Neural progenitor cell (in vitro differentiated cells): ENCODE data around the gene ZNF221. TPM values are rescaled to one million over a fixed set of nuclear protein-coding genes. Genes with fewer than 3 reads are reported as not detected.

Experiments
- DNase-seq: peaks from one replicate; pipeline ENCODE4 v3.0.0-alpha.2; 2016; ENCODE audit warnings: low spot score
- H2AFZ ChIP-seq: fragments of 200-600 bp; sonication (generic); replicated peaks from 2 replicates; pipeline ENCODE4 v1.6.1; 2016; ENCODE audit warnings: antibody characterized with exemption
- H3F3A ChIP-seq: fragments of 200-600 bp; sonication (generic); 2 replicates; pipeline ENCODE4 v1.6.1; 2016; ENCODE audit warnings: antibody characterized with exemption, low read depth
- H3K27ac ChIP-seq: fragments of 200-600 bp; sonication (generic); 2 replicates; pipeline ENCODE4 v1.5.1; 2016; ENCODE audit warnings: mild to moderate bottlenecking
- H3K27me3 ChIP-seq: fragments of 200-600 bp; sonication (generic); 2 replicates; pipeline ENCODE4 v1.6.1; 2016; ENCODE audit warnings: mild to moderate bottlenecking, moderate library complexity
- H3K36me3 ChIP-seq: fragments of 200-600 bp; sonication (generic); 2 replicates; pipeline ENCODE4 v1.5.1; 2016
- H3K4me1 ChIP-seq: fragments of 200-600 bp; sonication (generic); 2 replicates; pipeline ENCODE4 v1.6.1; 2016; ENCODE audit warnings: mixed run types
- H3K4me2 ChIP-seq: fragments of 200-600 bp; sonication (generic); 2 replicates; pipeline ENCODE4 v1.6.1; 2016
- H3K4me3 ChIP-seq: fragments of 200-600 bp; sonication (generic); 2 replicates; pipeline ENCODE4 v1.5.1; 2016
- H3K79me2 ChIP-seq: fragments of 200-600 bp; sonication (generic); 2 replicates; pipeline ENCODE4 v1.6.1; 2016; ENCODE audit warnings: low read depth
- H3K9ac ChIP-seq: fragments of 200-600 bp; sonication (generic); 2 replicates; pipeline ENCODE4 v1.6.1; 2016
- H3K9me3 ChIP-seq: fragments of 200-600 bp; sonication (generic); 2 replicates; pipeline ENCODE4 v1.5.1; 2016; ENCODE audit warnings: low read depth
- H4K20me1 ChIP-seq: fragments of 200-600 bp; sonication (generic); 2 replicates; pipeline ENCODE4 v1.6.1; 2016; ENCODE audit warnings: low read depth
- H3K27ac Mint-ChIP-seq: 3 replicates; pipeline ENCODE4 v1.8.0; 2021; ENCODE audit warnings: mixed read lengths
- H3K27me3 Mint-ChIP-seq: 2 replicates; pipeline ENCODE4 v1.8.0; 2022; ENCODE audit warnings: low read depth, mild to moderate bottlenecking, inconsistent platforms, moderate library complexity, mixed read lengths; ENCODE audit not compliant: insufficient read depth
- H3K36me3 Mint-ChIP-seq: 3 replicates; pipeline ENCODE4 v1.8.0; 2021; ENCODE audit warnings: mixed read lengths
- H3K4me1 Mint-ChIP-seq: 3 replicates; pipeline ENCODE4 v1.8.0; 2021; ENCODE audit warnings: mixed read lengths
- H3K4me3 Mint-ChIP-seq: 3 replicates; pipeline ENCODE4 v1.8.0; 2021; ENCODE audit warnings: mild to moderate bottlenecking, moderate library complexity, mixed read lengths
- H3K9me3 Mint-ChIP-seq: 3 replicates; pipeline ENCODE4 v1.8.0; 2020; ENCODE audit warnings: mixed read lengths
- EZH2 ChIP-seq: fragments of 200-600 bp; sonication (generic); IDR thresholded peaks from 2 replicates; pipeline ENCODE4 v1.6.1; 2017; ENCODE audit warnings: antibody characterized with exemption, mild to moderate bottlenecking, moderate library complexity
- EZH2phosphoT487 ChIP-seq: fragments of 200-600 bp; sonication (generic); IDR thresholded peaks from 2 replicates; pipeline ENCODE4 v1.6.1; 2017; ENCODE audit warnings: antibody characterized with exemption
- total RNA-seq: library from RNA; depleted of rRNA; stranded (reverse); fragments of >200 nt; gene quantifications from 2 replicates; pipeline ENCODE4 v1.2.3, GENCODE V29; 2015; ENCODE audit warnings: low replicate concordance
- TF ChIP-seq, protein P1 (sequence below): fragments of 200-600 bp; sonication (generic); IDR thresholded peaks from 2 replicates; pipeline ENCODE4 v1.5.1; 2017; ENCODE audit warnings: antibody characterized with exemption, mild to moderate bottlenecking

Gene ZNF221
- total RNA-seq, 1 donor from 2014 or later = 12.2 TPM

DNA sequence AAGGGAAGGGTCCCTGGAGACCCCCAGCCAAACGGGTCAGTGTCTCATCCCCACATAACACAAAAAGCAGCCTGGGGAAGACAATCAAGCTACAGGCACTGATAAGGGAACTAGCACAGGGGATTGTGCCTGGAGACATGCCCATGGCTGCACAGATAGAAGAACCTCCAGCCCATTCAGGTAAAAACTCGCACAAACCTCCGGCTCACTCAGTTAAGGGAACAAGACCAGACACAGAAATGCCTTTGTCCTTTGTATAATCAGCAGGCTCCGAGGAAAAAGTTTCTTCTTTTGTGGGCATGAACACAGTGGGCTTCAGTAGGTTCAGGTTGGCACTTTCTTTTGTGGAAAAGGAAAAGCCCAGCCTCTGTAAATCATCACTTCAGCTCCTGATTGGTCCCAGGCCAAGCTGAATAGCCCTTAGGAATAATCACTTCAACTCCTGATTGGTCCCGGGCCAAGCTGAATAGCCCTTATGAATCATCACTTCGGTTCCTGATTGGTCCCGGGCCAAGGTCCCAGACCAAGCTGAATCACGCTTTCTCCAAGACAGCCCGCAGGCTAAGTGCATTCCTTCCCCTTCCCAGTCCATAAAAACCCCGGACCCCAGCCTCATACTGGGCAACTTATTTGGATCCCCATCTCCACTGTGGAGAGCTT is 46.7 kb downstream of the ZNF221 start:
- peaks cover 17% of the 10 kb centered on the region for H3K36me3 Mint-ChIP-seq
- H3K27me3 Mint-ChIP-seq = peaks cover 2% of the 10 kb centered on the region
- H3K4me3 Mint-ChIP-seq = no peak overlapping the region
- DNase-seq = no peak
- no peaks in the 10 kb centered on the region for H3F3A ChIP-seq
- H3K27ac Mint-ChIP-seq = no peak overlapping the region
- no peak overlapping the region for H2AFZ ChIP-seq
- H3K4me3 ChIP-seq = no peak overlapping the region
- H4K20me1 ChIP-seq = no peaks in the 10 kb centered on the region
- H3K9ac ChIP-seq = no peak overlapping the region
- no peaks in the 10 kb centered on the region for H3K9me3 ChIP-seq
- H3K4me1 Mint-ChIP-seq = peaks cover 7% of the 10 kb centered on the region
- H3K9me3 Mint-ChIP-seq = peaks cover 3% of the 10 kb centered on the region
- peaks cover 4% of the 10 kb centered on the region for H3K36me3 ChIP-seq
- no peak overlapping the region for H3K27ac ChIP-seq
- no peak for TF ChIP-seq EZH2
- TF ChIP-seq, protein P1, sequence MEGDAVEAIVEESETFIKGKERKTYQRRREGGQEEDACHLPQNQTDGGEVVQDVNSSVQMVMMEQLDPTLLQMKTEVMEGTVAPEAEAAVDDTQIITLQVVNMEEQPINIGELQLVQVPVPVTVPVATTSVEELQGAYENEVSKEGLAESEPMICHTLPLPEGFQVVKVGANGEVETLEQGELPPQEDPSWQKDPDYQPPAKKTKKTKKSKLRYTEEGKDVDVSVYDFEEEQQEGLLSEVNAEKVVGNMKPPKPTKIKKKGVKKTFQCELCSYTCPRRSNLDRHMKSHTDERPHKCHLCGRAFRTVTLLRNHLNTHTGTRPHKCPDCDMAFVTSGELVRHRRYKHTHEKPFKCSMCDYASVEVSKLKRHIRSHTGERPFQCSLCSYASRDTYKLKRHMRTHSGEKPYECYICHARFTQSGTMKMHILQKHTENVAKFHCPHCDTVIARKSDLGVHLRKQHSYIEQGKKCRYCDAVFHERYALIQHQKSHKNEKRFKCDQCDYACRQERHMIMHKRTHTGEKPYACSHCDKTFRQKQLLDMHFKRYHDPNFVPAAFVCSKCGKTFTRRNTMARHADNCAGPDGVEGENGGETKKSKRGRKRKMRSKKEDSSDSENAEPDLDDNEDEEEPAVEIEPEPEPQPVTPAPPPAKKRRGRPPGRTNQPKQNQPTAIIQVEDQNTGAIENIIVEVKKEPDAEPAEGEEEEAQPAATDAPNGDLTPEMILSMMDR = no peak
- no peak for TF ChIP-seq EZH2phosphoT487
- H3K27me3 ChIP-seq = no peaks in the 10 kb centered on the region
- no peaks in the 10 kb centered on the region for H3K79me2 ChIP-seq
- no peaks in the 10 kb centered on the region for H3K4me1 ChIP-seq
- no peak overlapping the region for H3K4me2 ChIP-seq

DNA sequence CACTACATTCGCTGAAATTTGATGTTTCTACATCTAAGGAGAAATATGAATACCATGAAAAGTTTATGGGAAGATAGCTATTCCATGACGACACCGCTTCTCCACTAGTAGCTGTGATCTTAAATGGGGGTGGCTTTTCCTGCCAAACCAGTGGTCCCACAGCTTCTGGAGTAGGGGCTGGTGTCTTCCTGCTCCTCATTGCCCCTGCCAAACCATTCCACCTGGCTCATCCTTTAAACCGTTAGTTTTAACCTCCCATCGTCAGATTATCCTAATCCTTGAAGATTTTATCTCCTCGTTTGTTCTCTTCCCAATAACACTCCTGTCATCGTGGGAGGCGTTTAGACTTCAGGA is 51.2 kb downstream of the ZNF221 start:
- Mint-ChIP-seq H3K4me1 (peaks cover 11% of the 10 kb centered on the region), H3K4me3 (peak overlapping the region; percentile 100), H3K9me3 (peaks cover 12% of the 10 kb centered on the region), H3K36me3 (peaks cover 18% of the 10 kb centered on the region), H3K27me3 (peaks cover 2% of the 10 kb centered on the region), H3K27ac (peak overlapping the region; percentile 90)
- Histone ChIP-seq H3K79me2 (peaks cover 9% of the 10 kb centered on the region), H3K4me2 (peak overlapping the region; percentile 91), H3K9ac (peak overlapping the region; percentile 36), H3K27ac (no peak overlapping the region), H3K9me3 (no peaks in the 10 kb centered on the region), H3K4me3 (peak overlapping the region; percentile 92), H3F3A (no peaks in the 10 kb centered on the region), H2AFZ (peak overlapping the region; percentile 100), H3K27me3 (no peaks in the 10 kb centered on the region), H3K4me1 (peaks cover 7% of the 10 kb centered on the region), H4K20me1 (no peaks in the 10 kb centered on the region), H3K36me3 (peaks cover 5% of the 10 kb centered on the region)
- DNase-seq = no peak
- TF ChIP-seq EZH2 (no peak), EZH2phosphoT487 (no peak)
- TF ChIP-seq, protein P1 = no peak

DNA sequence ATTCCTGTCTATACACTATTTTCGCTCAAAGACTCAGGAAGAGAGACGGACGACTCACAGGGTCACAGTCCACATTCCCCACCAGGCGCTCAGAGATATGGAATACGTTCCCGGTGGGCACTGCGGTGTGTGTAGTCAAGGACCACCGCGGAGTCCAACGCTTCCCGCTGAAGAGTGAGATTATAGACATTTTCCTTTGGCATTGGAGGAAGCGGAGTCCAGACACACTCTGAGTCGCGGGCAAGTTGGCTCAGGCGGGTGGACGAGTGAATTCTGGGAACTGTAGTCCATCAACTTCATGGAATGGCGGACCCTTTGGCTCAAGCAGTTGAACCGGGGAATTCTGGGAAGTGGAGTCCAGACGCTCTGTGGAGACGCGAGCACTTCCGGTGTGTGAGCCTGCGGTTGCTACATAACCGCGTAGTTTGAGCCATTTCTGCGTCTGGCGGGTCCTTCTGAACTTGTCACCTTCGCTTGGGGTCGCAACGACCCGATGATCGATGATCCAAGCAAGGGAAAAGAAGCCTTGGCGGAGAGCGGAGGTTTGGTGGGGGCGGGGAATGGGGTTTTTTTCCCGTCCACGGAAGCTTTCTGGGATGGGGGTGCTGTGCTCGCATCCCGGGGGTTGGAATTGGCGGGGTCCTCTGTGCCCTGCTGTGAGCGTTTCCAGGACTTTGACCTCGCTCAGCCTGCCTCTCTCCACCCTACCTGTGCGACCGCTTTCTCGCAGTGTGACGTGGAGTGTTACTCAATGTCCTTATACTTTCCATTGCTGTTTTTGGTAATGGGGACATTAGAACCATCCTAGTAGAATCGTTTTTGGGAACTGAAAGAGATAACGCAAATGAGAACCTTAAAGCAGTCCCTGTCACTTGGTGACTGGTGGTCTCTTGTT is 51.8 kb downstream of the ZNF221 start, which contains the start of gene ZNF230:
Gene ZNF230 (plus strand): TSS at position 392 of the 895 bp plus-strand sequence. CDS start 4,122 bp downstream, outside the sequence.
- TF ChIP-seq EZH2 (no peak), EZH2phosphoT487 (no peak)
- TF ChIP-seq, protein P1 = no peak
- peak within 1 kb of the TSS; percentile 100 for H3K4me3 Mint-ChIP-seq
- H3K36me3 Mint-ChIP-seq = peaks cover 24% of the 10 kb centered on the region
- Histone ChIP-seq H3K4me3 (peak within 1 kb of the TSS; percentile 92), H3K9me3 (no peaks in the 10 kb centered on the region), H3K79me2 (peaks cover 9% of the 10 kb centered on the region), H2AFZ (peak within 1 kb of the TSS; percentile 100), H3K4me2 (peak within 1 kb of the TSS; percentile 91), H3K36me3 (peaks cover 5% of the 10 kb centered on the region), H3K27ac (no peak within 1 kb of the TSS), H3F3A (no peaks in the 10 kb centered on the region), H3K9ac (peak within 1 kb of the TSS; percentile 36), H4K20me1 (no peaks in the 10 kb centered on the region), H3K27me3 (no peaks in the 10 kb centered on the region), H3K4me1 (peaks cover 7% of the 10 kb centered on the region)
- H3K4me1 Mint-ChIP-seq = peaks cover 11% of the 10 kb centered on the region
- DNase-seq = peak; percentile 97
- peaks cover 13% of the 10 kb centered on the region for H3K9me3 Mint-ChIP-seq
- H3K27me3 Mint-ChIP-seq = no peaks in the 10 kb centered on the region
- H3K27ac Mint-ChIP-seq = peak within 1 kb of the TSS; percentile 90
